HG02763 (cell line): ENCODE results near the gene AGPAT4.

Experiments
- ATAC-seq: cut with Tn5 transposase; IDR thresholded peaks from one replicate; pipeline ENCODE4 v1.9.1; 2021; ENCODE audit warnings: mild to moderate bottlenecking, moderate library complexity; ENCODE audit not compliant: unreplicated experiment

Gene AGPAT4

GRCh38 chr6:161256407-161256806, 17.5 kb downstream of the AGPAT4 start:
- ATAC-seq, result no peak

- no peak for ATAC-seq
Observed at GRCh38 chr6:161255518-161255917, 18.3 kb downstream of the AGPAT4 start.

GRCh38 chr6:161254464-161255253, 19.2 kb downstream of the AGPAT4 start:
- no peak for ATAC-seq

GRCh38 chr6:161254126-161254463, 19.8 kb downstream of the AGPAT4 start:
- ATAC-seq, result no peak

- no peak for ATAC-seq
Observed at GRCh38 chr6:161251345-161251744, 22.5 kb downstream of the AGPAT4 start.

GRCh38 chr6:161249327-161249726, 24.5 kb downstream of the AGPAT4 start:
- ATAC-seq, result no peak

GRCh38 chr6:161246725-161247124, 27.1 kb downstream of the AGPAT4 start:
- no peak for ATAC-seq

- no peak for ATAC-seq
Observed at GRCh38 chr6:161245363-161245762, 28.5 kb downstream of the AGPAT4 start.

- ATAC-seq, result no peak
Observed at GRCh38 chr6:161244725-161245124, 29.1 kb downstream of the AGPAT4 start.

- no peak for ATAC-seq
Observed at GRCh38 chr6:161242779-161243693, 30.8 kb downstream of the AGPAT4 start.

GRCh38 chr6:161242113-161242512, 31.7 kb downstream of the AGPAT4 start:
- no peak for ATAC-seq

- no peak for ATAC-seq
Observed at GRCh38 chr6:161239001-161239400, 34.9 kb downstream of the AGPAT4 start.

GRCh38 chr6:161238500-161238899, 35.4 kb downstream of the AGPAT4 start:
- ATAC-seq, result no peak

- no peak for ATAC-seq
Observed at GRCh38 chr6:161238081-161238480, 35.8 kb downstream of the AGPAT4 start.

- ATAC-seq, result no peak
Observed at GRCh38 chr6:161237176-161237575, 36.7 kb downstream of the AGPAT4 start.

GRCh38 chr6:161235776-161236633, 37.9 kb downstream of the AGPAT4 start:
- ATAC-seq, result peak; percentile 63

GRCh38 chr6:161233986-161234661, 39.7 kb downstream of the AGPAT4 start:
- no peak for ATAC-seq

GRCh38 chr6:161232467-161232866, 41.4 kb downstream of the AGPAT4 start:
- no peak for ATAC-seq

- ATAC-seq, result no peak
Observed at GRCh38 chr6:161232010-161232409, 41.9 kb downstream of the AGPAT4 start.

GRCh38 chr6:161230339-161230738, 43.5 kb downstream of the AGPAT4 start:
- ATAC-seq, result no peak
